Keratinocyte (primary cell): Measurements from ENCODE around the gene PCDH8.

Experiments
- CTCF ChIP-seq, 3 experiments: IDR thresholded peaks in 1 of 3; conservative IDR thresholded peaks in 1 of 3; optimal IDR thresholded peaks in 1 of 3; 2 replicates in 2 of 3; 3 replicates in 1 of 3; pipeline versions ENCODE3 to v1.5.1; 2011; ENCODE audit warnings: low read length in 3 of 3, mild to moderate bottlenecking in 3 of 3, moderate library complexity in 2 of 3, control low read depth in 1 of 3, inconsistent platforms in 1 of 3; ENCODE audit not compliant: insufficient read depth in 2 of 3; ENCODE audit errors: extremely low read depth in 1 of 3
- EZH2 ChIP-seq: IDR thresholded peaks from one replicate; pipeline ENCODE4 v1.6.1; 2012; ENCODE audit warnings: inconsistent platforms, mild to moderate bottlenecking, low read length, moderate library complexity

- TF ChIP-seq CTCF (optimal IDR thresholded peaks at IDR 0.05 in 1 of 3, IDR thresholded peaks at IDR 0.05 in 1 of 3, conservative IDR thresholded peaks at IDR 0.05 in 1 of 3; ENCODE audit: extremely low read depth in 1 of 3, insufficient read depth in 2 of 3, low read length in 3 of 3), result no peak
- TF ChIP-seq EZH2, result no peak
Observed at GRCh38 chr13:52852444-52852843, 4.0 kb upstream of the PCDH8 start.
